AG08395 (cell line): Measurements from ENCODE around the gene TIAM2.
A peak's percentile ranks its signal among the peaks of the same experiment; 100 is the strongest.

Experiments used
- DNase-seq: peaks from one replicate; pipeline ENCODE4 v3.0.0; 2012; ENCODE audit warnings: mixed read lengths, low spot score

The TIAM2 gene

GRCh38 chr6:155130161-155130853, 135.2 kb downstream of the TIAM2 start:
- no peak for DNase-seq

- no peak for DNase-seq
These were observed 137.5 kb downstream of the TIAM2 start for GRCh38 chr6:155132617-155133016.

- no peak for DNase-seq
These were observed 145.9 kb downstream of the TIAM2 start for GRCh38 chr6:155141002-155141401.

DNA sequence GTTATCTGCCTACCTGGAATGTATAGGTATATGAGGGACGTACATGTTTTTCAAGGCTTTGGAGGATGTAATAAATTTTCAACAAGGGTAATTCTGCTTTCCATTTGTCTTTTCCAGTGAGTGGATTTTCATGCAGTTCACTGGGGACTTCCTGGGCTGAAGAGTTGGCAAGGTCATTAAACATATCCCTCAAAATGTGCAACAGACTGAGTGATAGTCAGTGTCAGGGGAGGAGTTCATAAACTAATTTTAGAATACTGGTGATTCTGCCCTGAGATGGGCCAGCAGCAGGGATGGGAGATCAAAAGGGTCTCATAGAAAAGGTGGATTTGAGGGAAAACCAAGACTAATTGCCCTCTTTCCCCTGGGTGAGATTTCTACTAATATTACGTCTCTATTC, 146.4 kb downstream of the TIAM2 start:
- DNase-seq = no peak

DNA sequence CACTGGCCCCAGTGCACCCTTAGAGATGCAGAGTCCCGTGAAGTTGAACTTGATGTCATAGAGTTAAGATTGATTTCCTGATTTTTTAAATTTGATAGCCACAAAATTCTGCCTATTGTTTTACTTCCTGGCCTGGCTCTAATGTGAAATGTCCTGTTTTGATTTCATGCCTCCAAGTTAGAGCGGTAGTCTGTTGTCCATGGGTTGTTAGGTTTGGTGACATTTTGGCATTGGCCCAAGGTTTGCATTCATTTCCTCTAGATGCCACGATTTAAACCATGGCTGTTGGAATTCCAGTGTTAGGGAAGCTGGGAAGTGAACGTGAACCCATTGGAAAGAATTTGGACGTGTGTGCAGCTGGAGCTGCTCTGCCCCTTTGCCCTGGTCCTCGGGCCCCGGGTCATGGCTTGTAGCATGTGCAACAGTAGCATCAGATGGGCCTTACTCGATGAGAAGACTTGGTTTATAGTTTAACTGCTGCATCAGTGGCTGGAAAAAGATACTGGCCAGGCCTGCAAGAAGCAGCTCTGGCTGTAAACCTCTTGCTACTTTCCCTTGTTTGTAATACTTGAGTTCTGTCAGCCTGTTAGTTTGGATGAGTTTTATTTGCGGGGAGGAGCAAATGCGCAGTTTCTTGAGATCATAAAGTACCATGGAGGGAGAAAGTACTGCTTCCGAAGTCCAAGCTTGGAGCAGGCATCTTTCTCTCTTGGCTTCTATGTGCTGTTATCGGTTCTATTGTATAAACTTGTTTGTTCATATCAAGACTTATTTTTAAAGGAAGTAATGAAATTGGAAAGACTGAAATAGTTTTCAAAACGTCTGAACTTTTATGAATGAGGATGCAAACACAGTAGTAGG, 147.3 kb downstream of the TIAM2 start:
- DNase-seq = no peak

- DNase-seq = no peak
These were observed 148.0 kb downstream of the TIAM2 start for GRCh38 chr6:155143029-155143577.

DNA sequence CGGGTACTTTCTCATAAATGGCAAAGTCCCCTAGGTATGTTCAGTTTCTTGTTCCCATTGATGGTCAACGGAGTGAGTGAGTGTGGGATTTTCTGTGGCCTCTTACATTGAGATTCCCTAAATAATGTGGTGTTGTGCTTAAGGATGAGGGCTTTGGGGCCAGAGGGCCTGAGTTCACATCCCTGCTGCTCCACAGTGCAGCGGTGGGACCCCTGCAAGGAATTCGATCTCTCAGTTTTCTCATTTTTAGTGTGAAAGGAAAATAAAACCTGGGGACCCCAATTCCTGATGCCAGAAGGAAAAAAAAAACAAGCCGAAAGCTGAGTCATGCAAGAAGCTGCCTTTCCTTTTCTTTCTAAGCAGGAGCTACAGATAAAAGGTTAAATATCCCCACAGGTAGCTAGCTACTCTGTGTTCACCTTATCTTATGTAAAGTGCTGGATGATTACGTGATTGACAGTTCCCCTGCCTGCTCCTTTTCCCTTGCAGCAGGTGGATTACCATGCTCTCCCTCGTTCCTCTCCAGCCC, 148.5 kb downstream of the TIAM2 start:
- DNase-seq = no peak

DNA sequence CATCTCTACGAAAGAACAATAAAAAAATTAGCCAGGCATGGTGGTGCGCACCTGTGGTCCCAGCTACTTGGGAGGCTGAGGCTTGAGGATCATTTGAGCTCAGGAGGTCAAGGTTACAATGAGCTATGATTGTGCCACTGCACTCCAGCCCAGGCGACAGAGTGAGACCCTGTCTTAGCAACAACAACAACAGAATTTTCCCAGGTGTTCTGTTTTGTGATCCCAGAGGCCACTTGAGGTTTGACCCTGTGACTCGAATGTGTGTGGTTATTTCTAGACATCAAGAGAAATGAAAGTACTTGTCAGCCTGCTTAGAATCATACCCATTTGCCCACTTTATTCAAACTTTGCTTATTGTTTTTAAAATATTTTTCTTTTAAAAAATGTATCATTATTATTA, 151.1 kb downstream of the TIAM2 start:
- DNase-seq = no peak

- DNase-seq = no peak
These were observed 153.0 kb downstream of the TIAM2 start for GRCh38 chr6:155147958-155148663.

- no peak for DNase-seq
These were observed 156.0 kb downstream of the TIAM2 start for GRCh38 chr6:155150967-155151671.

DNA sequence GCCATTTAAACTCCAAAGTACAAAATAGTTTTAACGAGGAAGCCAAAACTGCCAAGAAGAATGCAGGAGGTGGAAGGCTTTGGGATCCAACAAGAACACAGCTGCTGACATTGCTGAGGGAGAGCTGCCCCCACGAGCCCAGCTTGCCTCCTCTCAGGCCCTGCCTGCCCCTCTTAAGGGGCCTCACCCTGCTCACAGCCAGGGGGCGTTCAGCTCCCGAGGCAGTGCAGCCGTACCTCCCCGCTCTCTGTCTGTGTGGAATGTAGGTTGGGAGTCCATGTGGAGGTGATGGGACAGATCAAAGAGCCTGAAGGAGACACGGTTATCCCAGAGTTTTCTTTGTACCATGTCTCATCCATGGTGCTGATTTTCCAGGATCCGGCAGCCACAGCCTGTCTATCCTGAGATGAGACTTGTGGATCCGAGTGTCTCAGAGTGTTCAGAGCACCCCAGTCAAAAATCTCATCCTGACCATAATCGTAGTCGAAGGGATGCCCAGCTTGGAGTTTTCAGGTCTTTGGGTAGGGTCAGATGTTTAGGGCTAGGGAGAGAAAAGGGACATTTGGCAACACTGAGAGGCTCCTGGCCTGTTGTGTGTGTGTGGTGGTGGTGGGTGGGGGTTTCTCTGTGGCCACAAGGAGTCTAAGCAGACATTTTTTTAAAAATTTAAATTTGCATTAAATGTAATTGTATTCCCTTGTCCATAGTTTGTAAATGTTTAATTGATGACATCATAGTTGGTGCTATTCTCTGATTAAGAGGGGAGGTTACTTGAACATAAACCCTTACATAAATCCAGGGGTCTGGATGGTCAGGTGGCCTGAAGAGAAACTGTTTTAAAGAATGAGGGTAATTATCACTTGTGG, 157.3 kb downstream of the TIAM2 start:
- DNase-seq = no peak

DNA sequence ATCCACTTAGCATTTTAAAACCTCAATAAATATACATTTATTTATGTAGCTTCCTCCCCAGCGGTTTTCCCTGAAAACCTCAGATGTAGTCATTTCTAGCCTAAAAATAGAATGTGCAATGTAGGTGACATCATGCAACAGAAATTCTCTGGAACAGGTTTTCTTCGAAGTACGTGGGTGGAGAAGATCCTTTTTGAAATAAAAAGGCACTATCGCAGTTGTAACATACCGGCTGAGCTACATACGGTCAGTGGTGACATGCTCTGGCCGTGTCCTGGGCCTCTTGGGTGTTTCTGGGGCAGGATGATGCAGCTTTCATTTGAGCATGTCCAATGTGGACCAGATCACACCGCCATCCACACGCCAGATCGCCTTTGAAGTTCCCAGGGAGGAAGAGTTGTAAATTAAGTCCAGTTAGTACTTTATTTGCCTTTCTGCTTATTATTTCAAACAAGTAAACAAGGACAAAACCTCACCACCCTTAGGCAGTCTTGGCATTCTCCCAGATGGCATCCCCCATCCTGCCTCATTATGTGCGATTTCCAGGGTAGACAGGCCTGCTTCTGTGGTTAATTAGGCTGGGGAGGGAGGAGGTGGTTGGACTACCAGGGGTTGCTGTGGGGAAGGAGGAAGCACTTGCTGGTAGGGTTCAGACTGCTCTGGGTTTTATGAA, 159.2 kb downstream of the TIAM2 start:
- peak; percentile 78 for DNase-seq

DNA sequence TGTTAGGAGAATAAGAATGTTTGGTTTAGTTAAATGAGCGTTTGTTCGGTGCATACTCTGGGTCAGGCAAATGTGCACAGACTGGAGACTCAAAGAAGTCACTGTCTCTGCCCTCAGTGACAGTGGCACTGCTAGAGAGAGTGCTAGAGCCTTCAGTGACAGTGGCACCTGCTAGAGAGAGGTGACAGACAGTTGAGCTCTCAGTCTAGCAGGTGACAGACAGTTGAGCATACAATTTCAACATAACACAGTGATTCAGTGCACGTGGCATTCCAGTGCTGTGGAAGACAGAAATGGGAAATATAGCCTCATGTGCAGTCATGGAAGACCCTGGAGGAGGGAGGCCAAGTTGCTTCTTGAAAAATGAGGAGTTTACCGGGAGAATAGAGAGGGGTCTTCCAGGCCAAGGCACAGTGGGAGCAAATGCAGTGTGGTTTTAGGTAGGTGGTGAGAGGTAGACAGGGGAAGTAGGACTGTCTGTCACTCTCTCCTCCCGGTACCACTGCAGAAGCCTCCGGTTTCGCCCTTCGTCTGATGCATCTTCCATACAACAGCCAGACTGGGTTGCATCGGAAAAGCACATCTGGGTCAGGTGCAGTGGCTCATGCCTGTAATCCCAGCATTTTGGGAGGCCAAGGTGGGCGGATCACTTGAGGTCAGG, 160.8 kb downstream of the TIAM2 start:
- DNase-seq = no peak

GRCh38 chr6:155157101-155157500, 162.0 kb downstream of the TIAM2 start:
- DNase-seq = no peak

DNA sequence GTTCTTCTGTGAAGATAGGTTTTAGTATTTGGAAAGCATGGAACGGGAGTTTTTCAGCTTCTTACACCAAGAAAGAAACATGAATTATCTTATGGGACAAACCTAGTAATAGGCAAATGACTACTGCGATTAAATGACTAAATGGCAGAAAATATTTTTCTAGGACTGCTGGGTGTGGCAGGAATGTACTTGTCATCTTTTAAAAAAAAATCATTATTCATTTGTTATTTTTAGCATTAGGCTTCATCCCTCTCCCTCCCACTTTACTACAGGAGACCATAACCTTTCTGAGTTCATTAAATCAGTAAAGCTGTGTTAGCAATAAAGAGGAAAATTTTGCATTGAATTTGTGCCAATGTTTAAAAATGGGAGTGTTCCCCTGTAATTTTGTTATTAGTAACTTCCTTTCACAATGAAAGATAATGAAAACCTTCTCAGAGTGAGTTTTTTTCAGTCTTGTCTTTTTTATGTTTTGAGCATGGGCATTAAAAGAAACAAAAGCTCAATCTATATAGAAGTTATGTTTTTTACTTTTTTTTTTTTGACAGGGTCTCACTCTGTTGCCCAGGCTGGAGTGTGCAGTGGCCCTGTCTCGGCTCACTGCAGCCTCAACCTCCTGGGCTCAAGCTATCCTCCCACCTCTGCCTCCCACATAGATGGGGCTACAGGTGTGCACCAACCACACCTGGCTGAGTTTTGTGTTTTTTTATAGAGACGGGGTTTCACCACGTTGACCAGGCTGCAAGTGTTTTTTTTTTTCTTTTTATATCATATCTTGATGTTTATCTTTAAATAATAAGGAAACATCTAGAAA, 163.1 kb downstream of the TIAM2 start:
- peak; percentile 50 for DNase-seq

DNA sequence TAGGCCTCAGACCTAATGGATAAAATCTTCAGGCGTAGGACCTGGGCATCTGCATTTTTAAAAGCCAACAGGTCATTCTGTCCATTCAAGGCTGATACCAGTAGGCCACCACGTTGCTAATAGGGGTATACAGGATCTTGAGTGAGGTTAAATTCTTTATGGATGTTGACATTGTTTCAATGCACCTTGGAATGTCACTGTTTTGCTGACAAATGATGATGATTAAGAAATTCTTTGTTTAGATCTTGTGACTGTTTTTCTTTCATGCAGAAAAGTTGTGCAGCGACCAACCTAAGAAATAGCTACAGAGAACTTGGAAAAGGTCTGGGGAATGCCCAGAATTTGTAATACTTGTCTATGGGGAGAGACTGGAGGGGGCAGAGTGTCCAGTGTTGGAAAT, 167.6 kb downstream of the TIAM2 start:
- DNase-seq = no peak

DNA sequence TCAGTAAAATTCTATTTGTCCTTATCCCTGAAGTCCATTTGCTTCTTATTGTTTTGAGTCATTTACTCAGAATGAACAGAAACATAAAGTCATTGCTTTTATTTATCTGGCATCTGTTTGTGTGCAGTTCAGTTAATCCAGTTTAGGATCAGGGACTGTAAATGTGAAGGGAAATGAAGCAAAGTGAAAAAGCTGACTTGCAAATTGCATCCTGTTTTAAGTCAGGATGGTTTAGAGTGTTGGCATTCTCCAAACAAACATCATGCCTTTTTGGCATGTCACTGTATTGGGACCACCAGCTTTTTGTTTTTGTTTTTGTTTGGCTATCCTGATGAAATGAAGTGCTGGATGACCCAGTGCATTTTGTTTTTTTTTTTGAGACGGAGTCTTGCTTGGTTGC, 168.5 kb downstream of the TIAM2 start:
- no peak for DNase-seq

DNA sequence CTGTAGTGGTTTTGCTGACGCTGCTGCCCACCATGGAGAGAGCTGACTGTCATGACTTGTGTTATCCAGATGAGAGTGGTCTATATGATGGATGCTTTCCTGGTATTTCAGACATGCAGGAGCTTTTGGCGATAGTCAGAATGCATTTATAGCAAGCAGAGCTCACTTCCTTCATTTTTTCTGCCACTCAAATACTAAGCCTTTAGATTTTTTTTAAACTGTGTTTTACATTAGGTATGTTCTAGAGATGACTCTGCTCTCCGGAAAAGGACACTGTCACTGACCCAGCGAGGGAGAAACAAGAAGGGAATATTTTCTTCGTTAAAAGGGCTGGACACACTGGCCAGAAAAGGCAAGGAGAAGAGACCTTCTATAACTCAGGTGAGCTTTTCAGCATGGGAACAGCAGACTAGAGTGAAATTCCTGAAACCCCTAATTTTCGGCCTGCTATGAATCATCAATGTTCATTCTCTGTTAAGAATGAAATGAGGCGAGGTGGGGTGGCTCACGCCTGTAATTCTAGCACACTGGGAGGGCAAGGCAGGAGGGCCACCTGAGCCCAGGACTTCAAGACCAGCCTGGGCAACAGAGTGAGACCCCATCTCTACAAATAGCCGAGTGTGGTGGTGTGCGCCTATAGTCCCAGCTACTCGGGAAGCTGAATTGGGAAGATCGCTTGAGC, 170.1 kb downstream of the TIAM2 start:
- DNase-seq = no peak
